HG03469 (cell line): ENCODE results near the gene RANBP1.

ENCODE experiments used
- ATAC-seq: cut with Tn5 transposase; IDR thresholded peaks from one replicate; pipeline ENCODE4 v1.9.1; 2021; ENCODE audit warnings: mild to moderate bottlenecking, moderate library complexity, moderate number of reproducible peaks; ENCODE audit not compliant: unreplicated experiment

Gene RANBP1

GRCh38 chr22:20167643-20168322 lies 51.9 kb downstream of the RANBP1 start:
- ATAC-seq = no peak

- no peak for ATAC-seq
Measured at GRCh38 chr22:20169253-20169822, 53.4 kb downstream of the RANBP1 start.

- ATAC-seq = no peak
Measured at GRCh38 chr22:20170170-20170569, 54.3 kb downstream of the RANBP1 start.

DNA sequence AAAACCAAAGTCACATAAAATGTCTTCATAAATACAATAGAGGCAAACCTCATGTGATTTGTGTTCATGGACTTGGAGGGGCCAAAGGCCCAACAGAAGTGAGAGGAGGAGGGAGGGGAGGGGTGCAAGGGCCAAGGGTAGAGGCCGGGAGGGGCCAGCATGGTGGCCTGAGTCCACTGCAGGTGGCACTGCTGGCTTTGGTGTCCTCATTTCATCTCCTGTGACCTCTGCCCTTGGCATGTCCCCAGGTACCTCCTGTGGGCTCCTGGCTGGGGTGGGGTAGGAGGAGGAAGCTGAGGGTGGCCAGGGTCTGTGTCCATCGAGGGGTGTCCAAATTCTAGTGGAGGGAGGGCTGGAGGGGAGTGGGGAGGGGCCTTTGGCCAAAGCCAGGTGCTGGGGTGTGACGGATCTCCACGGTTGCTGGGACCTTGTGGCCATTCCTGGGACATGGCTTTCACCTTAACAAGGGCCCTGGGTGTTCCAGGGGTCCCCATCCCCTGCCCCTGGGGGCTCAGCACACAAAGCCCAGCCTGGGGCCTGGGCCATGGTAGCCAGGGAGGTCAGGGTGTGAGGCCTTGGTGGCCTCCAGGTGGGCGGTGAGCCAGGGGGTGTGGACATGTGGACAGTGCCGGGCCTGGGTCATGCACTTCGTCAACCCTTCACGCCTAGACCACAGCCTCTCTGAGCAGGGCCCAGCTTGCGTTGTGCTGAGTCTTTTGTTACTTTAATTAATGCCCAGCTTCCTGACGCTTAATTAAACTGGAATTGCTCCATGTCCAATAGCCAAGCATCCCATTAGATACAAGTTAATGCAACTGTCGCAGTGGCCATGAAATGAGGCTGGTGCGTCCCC lies 55.6 kb downstream of the RANBP1 start:
- no peak for ATAC-seq

DNA sequence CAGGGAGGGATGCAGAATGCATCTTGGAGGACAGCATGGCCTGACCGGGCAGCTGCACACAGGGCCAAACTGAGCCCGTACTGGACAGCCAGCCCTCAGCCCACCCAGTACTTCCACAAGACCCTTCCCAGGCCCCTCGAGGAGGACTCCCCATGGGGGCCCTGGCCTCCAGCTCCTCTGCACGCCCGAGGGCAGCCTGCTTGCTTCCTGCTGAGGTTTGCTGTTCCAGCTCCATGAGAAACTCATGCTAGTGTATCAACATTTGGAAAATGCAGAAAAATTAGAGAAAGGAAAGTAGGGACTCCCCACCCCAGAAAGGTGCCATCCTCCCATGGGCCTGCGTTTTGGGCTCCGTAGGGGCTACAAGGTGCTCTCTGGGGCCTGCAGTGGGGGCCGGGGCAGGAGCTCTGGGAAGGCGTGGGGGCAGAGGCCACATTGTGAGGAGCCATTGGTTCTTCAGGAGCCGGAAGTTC lies 56.3 kb downstream of the RANBP1 start:
- no peak for ATAC-seq

GRCh38 chr22:20173246-20173645 lies 57.3 kb downstream of the RANBP1 start:
- ATAC-seq = no peak

GRCh38 chr22:20173772-20174171 lies 57.9 kb downstream of the RANBP1 start:
- no peak for ATAC-seq

GRCh38 chr22:20174785-20175596 lies 59.1 kb downstream of the RANBP1 start:
- ATAC-seq = no peak

GRCh38 chr22:20175597-20175900 lies 59.6 kb downstream of the RANBP1 start:
- no peak for ATAC-seq

DNA sequence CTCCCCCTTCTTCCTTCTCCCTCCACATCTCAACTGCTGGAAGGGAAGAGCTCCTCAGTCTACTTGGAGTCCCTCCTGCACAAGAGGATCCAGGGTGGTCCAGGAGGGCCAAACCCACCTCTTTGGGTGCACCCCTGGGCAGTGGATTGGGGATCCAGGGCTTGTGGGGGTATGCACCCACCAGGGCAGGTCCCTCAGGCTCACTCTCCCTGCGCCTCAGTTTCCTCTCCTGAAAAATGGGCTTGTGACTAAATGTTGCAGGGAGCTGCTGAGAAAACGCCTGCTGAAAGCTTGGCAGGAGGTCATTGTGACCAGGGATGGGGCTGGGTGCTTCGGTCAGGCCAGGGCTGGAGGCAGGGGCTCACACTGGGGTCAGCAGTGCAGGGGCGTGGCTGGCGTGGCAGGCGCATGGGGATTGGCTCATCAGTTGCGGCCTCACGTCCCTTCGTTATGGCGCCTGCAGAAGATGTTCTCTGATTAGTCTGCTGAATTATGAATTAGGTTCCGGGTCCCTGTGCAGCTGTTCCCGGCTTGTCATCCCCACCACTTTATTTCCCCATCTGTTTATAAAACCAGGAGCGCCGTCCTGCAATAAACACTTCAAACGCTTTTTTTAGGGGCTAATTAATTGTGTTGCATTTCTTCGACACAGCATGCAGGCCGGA lies 60.6 kb downstream of the RANBP1 start:
- ATAC-seq = no peak
